HG02642 (cell line): ENCODE measurements around the gene CDH4.
"Not testable (repeated sequence)": the region's sequence is repeated elsewhere in the genome, so short reads cannot be mapped to it uniquely, and the experiment has no call there.

Source experiments
- ATAC-seq: cut with Tn5 transposase; IDR thresholded peaks from one replicate; pipeline ENCODE4 v1.9.1; 2021; ENCODE audit warnings: mild to moderate bottlenecking; ENCODE audit not compliant: unreplicated experiment, poor library complexity

The CDH4 gene

GRCh38 chr20:61476956-61477355 lies 224.9 kb downstream of the CDH4 start:
- no peak for ATAC-seq

GRCh38 chr20:61477451-61477861 lies 225.4 kb downstream of the CDH4 start:
- ATAC-seq = no peak

DNA sequence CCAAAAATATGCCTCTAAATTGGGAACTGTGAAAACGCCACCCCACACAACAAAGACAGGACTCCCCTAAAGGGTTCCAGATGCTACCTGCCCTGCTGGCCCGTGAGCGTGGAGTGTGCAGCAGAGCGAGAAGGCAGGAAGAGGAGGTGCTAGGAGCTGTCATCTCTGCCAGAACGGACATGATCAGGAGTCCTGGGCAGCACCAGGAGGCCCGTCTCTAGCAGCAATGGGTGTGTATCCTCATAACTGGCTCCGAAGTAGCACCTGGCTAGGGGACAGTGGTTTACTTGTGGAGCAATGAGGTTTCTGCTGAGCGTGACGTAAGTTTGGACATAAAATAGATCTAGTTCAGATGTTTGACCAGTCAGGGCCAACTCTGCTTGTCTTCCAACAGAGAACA lies 226.0 kb downstream of the CDH4 start:
- ATAC-seq = no peak

DNA sequence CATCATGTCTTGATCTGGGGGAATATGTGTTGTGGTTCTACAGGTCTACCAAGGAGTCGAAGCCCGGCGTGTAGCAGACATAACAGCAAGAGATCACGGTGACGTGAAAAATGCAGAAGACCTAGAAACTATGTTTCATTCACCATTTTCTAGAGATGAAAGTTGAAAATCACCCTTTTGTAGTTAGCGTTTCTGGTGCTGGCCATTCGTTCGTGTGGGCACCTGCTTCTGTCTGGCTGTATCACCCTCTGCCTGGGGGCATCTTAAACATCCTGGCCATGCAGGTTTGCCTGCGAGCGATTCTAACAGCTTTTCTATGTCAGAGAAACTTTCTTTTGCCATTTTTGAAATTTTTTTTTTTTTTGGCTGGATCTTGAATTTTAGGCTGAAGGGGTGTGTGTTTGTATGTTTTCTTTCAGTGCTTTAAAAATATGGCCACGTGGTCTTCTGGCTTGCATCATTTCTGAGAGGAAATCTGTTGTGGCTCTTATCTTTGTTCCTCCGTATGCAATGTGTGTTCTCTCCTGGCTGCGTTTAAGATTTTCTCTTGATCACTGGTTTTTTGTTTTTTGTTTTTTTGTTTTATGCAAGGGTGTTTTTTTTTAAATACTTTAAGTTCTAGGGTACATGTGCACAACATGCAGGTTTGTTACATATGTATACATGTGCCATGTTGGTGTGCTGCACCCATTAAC lies 226.7 kb downstream of the CDH4 start:
- ATAC-seq = no peak

DNA sequence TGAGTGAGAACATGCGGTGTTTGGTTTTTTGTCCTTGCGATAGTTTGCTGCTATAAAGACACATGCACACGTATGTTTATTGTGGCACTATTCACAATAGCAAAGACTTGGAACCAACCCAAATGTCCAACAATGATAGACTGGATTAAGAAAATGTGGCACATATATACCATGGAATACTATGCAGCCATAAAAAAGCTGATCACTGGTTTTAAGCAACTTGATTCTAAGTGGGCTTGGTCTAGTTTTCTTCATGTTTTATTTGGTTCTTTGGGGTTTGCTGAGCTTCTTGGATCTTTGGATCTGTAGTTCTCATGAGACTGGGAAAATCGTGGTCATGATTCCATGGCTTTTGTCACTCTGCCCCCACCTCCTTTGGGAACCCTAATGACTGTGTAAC lies 227.4 kb downstream of the CDH4 start:
- not testable (repeated sequence) for ATAC-seq

DNA sequence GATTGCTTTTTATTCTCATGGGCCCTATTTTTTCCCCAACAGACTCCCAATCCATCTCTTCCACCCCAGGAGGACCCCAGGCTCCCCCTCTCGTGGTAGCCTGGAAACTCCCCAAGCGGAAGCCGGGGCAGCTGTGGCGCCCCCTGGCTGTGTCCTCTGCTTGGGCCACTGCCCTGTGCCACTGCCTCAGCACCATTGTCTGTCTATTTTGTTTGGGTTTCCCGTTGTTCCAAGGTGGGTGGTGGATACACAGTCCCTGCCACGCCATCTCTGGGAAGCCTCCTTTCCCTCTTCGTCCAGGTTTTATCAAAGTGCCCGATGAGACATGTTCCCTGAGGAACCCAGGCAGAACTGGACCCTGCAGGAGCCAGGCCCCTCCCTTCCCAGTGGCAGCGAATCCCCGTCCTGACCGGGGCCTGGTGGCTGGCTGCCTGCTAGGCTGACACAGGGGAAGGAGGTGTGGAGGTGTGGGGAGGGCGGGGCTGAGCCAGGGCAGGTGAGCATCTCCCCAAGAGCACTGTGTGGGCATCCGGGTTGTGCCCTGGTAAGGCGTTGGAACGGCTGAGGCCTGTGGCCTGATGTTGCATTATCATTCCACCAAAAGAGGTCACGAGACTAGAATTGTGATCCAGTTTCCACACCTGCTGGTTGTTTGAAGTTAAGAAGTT lies 228.2 kb downstream of the CDH4 start:
- no peak for ATAC-seq

- ATAC-seq = no peak
Observed at GRCh38 chr20:61482056-61482887, 230.2 kb downstream of the CDH4 start.

- ATAC-seq = no peak
Observed at GRCh38 chr20:61482901-61483300, 230.8 kb downstream of the CDH4 start.

- no peak for ATAC-seq
Observed at GRCh38 chr20:61483336-61484067, 231.4 kb downstream of the CDH4 start.

DNA sequence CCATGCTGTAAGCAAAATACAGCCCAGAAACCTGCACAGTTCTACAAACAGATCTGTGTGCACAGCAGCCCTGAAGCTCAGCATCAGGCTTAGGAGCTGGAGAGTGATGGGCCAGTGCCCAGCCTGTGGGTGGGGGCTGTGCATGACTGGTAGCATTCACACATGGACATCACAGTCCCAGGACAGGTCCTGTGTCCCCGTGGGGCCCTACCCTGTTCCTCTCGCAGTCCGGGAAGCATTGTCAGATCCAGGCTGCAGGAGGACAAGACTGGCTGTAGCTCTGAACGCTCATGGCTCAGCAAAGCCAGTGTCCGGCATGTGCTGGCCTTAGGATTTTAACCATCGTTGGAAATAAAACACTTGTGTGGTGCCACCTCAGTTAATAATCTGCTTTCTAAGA lies 234.1 kb downstream of the CDH4 start:
- ATAC-seq = no peak

- ATAC-seq = no peak
Observed at GRCh38 chr20:61487346-61487996, 235.4 kb downstream of the CDH4 start.

DNA sequence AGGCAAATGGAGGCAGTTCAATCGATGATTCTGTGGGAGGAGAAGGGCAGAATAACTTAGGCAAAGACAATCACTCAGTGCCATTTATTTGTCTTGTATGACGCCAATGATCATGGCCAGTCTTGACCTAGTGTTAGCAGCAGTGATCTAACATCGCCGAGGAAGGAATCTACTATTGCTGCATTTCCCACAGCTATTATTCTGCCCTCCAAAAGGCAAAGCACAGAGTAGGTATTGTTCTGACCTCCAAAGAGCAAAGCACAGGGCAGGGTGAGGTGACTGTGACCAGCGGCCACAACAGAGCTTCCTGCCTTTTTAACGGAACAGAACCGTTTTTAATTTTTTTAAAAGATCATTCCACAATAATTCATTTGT lies 235.9 kb downstream of the CDH4 start:
- no peak for ATAC-seq

GRCh38 chr20:61490721-61491120 lies 238.7 kb downstream of the CDH4 start:
- no peak for ATAC-seq

GRCh38 chr20:61492065-61492464 lies 240.0 kb downstream of the CDH4 start:
- no peak for ATAC-seq

DNA sequence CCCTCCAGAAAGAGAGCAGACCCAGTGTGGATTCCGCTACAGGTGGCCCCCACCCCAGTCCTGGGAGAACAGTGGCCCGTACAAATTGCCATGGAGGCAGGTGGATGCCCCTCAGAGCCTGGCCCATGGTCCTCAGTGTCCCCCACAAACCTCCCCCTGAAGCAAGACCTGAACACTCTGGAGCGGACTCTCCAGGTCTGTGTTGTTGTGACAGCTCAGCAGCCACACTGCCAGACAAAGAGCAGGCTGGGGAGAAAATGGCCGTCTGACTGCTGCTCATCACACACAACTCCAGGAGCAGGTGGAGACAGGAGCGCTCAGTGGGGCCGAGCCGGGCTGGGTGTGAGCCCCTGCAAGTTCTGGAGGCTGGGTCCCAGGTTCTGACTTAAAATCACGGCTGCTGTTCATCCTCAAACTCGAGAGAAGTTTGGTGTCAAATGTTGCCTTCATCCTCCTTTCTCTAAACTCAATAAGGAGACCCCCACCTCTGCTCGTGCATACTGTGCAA lies 241.8 kb downstream of the CDH4 start:
- ATAC-seq = no peak

GRCh38 chr20:61494763-61495575 lies 242.9 kb downstream of the CDH4 start:
- no peak for ATAC-seq

GRCh38 chr20:61497029-61497627 lies 245.1 kb downstream of the CDH4 start:
- ATAC-seq = no peak

GRCh38 chr20:61499859-61500554 lies 247.9 kb downstream of the CDH4 start:
- ATAC-seq = no peak
